ENCODE results near the gene TBX4. TPM values are rescaled to one million over a fixed set of nuclear protein-coding genes. Genes with fewer than 3 reads are reported as not detected.

TBX4 gene
- polyA plus RNA-seq, 2 donors: 0.01 TPM; not detected in 1

GRCh38 chr17:61528171-61528570, 75.9 kb downstream of the TBX4 start:
- 83 to 88% methylated on average over 2 of the region's 2 CpGs for WGBS, 2 donors
- H3K9me3 ChIP-seq (ENCODE audit: control insufficient read depth in 2 of 2, insufficient read depth in 1 of 2, low read depth in 1 of 2, low read length in 1 of 2): no peaks in the 10 kb centered on the region
- H3K27me3 ChIP-seq (ENCODE audit: control insufficient read depth in 1 of 2, insufficient read depth in 2 of 2, low read length in 2 of 2): peaks cover 0 to 3% of the 10 kb centered on the region in 2 donors

GRCh38 chr17:61531223-61531622, 79.0 kb downstream of the TBX4 start:
- 84 to 87% methylated on average over 7 of the region's 7 CpGs for WGBS, 2 donors
- H3K27me3 ChIP-seq (ENCODE audit: control insufficient read depth in 1 of 2, insufficient read depth in 2 of 2, low read length in 2 of 2): peaks cover 0 to 3% of the 10 kb centered on the region in 2 donors

More at GRCh38 chr17:61528171-61528570, 75.9 kb downstream of the TBX4 start:
- Histone ChIP-seq H3K4me1 (ENCODE audit: control insufficient read depth in 2 of 2, insufficient read depth in 2 of 2, low read length in 1 of 2) (no peaks in the 10 kb centered on the region), H3K27ac (ENCODE audit: low read depth in 2 of 2, low read length in 1 of 2) (no peak overlapping the region), H3K4me3 (ENCODE audit: low read depth in 1 of 2, low read length in 2 of 2) (no peak overlapping the region), H3K36me3 (ENCODE audit: control insufficient read depth in 2 of 2, insufficient read depth in 2 of 2, low read length in 1 of 2) (no peaks in the 10 kb centered on the region)

GRCh38 chr17:61532826-61533225, 80.6 kb downstream of the TBX4 start:
- Histone ChIP-seq H3K27ac (ENCODE audit: low read depth in 2 of 2, low read length in 1 of 2) (no peak overlapping the region), H3K36me3 (ENCODE audit: control insufficient read depth in 2 of 2, insufficient read depth in 2 of 2, low read length in 1 of 2) (no peaks in the 10 kb centered on the region)
- WGBS, 2 donors: 59 to 63% methylated on average over 5 of the region's 5 CpGs

More at GRCh38 chr17:61531223-61531622, 79.0 kb downstream of the TBX4 start:
- Histone ChIP-seq H3K36me3 (ENCODE audit: control insufficient read depth in 2 of 2, insufficient read depth in 2 of 2, low read length in 1 of 2) (no peaks in the 10 kb centered on the region), H3K9me3 (ENCODE audit: control insufficient read depth in 2 of 2, insufficient read depth in 1 of 2, low read depth in 1 of 2, low read length in 1 of 2) (no peaks in the 10 kb centered on the region), H3K4me1 (ENCODE audit: control insufficient read depth in 2 of 2, insufficient read depth in 2 of 2, low read length in 1 of 2) (no peaks in the 10 kb centered on the region), H3K27ac (ENCODE audit: low read depth in 2 of 2, low read length in 1 of 2) (no peak overlapping the region), H3K4me3 (ENCODE audit: low read depth in 1 of 2, low read length in 2 of 2) (no peak overlapping the region)

GRCh38 chr17:61533797-61534196, 81.6 kb downstream of the TBX4 start:
- no peaks in the 10 kb centered on the region for H3K9me3 ChIP-seq (ENCODE audit: control insufficient read depth in 2 of 2, insufficient read depth in 1 of 2, low read depth in 1 of 2, low read length in 1 of 2)
- H3K4me3 ChIP-seq (ENCODE audit: low read depth in 1 of 2, low read length in 2 of 2): no peak overlapping the region
- 93% methylated on average over 4 of the region's 4 CpGs for WGBS, 2 donors
- no peaks in the 10 kb centered on the region for H3K27me3 ChIP-seq (ENCODE audit: control insufficient read depth in 1 of 2, insufficient read depth in 2 of 2, low read length in 2 of 2)
- no peaks in the 10 kb centered on the region for H3K36me3 ChIP-seq (ENCODE audit: control insufficient read depth in 2 of 2, insufficient read depth in 2 of 2, low read length in 1 of 2)
- no peak overlapping the region for H3K27ac ChIP-seq (ENCODE audit: low read depth in 2 of 2, low read length in 1 of 2)
- H3K4me1 ChIP-seq (ENCODE audit: control insufficient read depth in 2 of 2, insufficient read depth in 2 of 2, low read length in 1 of 2): no peaks in the 10 kb centered on the region

More at GRCh38 chr17:61532826-61533225, 80.6 kb downstream of the TBX4 start:
- Histone ChIP-seq H3K4me3 (ENCODE audit: low read depth in 1 of 2, low read length in 2 of 2) (no peak overlapping the region), H3K4me1 (ENCODE audit: control insufficient read depth in 2 of 2, insufficient read depth in 2 of 2, low read length in 1 of 2) (no peaks in the 10 kb centered on the region), H3K27me3 (ENCODE audit: control insufficient read depth in 1 of 2, insufficient read depth in 2 of 2, low read length in 2 of 2) (no peaks in the 10 kb centered on the region), H3K9me3 (ENCODE audit: control insufficient read depth in 2 of 2, insufficient read depth in 1 of 2, low read depth in 1 of 2, low read length in 1 of 2) (no peaks in the 10 kb centered on the region)

GRCh38 chr17:61534414-61534813, 82.2 kb downstream of the TBX4 start:
- WGBS, 2 donors: 79 to 80% methylated on average over 8 of the region's 8 CpGs
- H3K27me3 ChIP-seq (ENCODE audit: control insufficient read depth in 1 of 2, insufficient read depth in 2 of 2, low read length in 2 of 2): no peaks in the 10 kb centered on the region
- no peaks in the 10 kb centered on the region for H3K4me1 ChIP-seq (ENCODE audit: control insufficient read depth in 2 of 2, insufficient read depth in 2 of 2, low read length in 1 of 2)
- no peak overlapping the region for H3K4me3 ChIP-seq (ENCODE audit: low read depth in 1 of 2, low read length in 2 of 2)
- H3K36me3 ChIP-seq (ENCODE audit: control insufficient read depth in 2 of 2, insufficient read depth in 2 of 2, low read length in 1 of 2): no peaks in the 10 kb centered on the region
- H3K27ac ChIP-seq (ENCODE audit: low read depth in 2 of 2, low read length in 1 of 2): no peak overlapping the region
- H3K9me3 ChIP-seq (ENCODE audit: control insufficient read depth in 2 of 2, insufficient read depth in 1 of 2, low read depth in 1 of 2, low read length in 1 of 2): no peaks in the 10 kb centered on the region

Other genes with a start within 250 kb of the TBX4 start
- gene TBX2, start 52.6 kb upstream of the TBX4 start, polyA plus RNA-seq: 1 to 10 TPM; 5.6 to 6.2 TPM
- under 1 TPM; 0.19 to 0.20 TPM for gene NACA2, start 138.8 kb downstream of the TBX4 start, polyA plus RNA-seq

Measured in esophagus (tissue), 2 donors.